GM19099 (cell line): ENCODE results near the gene NTMT2.

Experiments used
- POLR2A ChIP-seq: IDR thresholded peaks from 3 replicates; pipeline ENCODE4 v1.6.1; 2011; ENCODE audit warnings: low read depth; ENCODE audit not compliant: insufficient read length; ENCODE audit errors: extremely low read depth

NTMT2 gene

DNA sequence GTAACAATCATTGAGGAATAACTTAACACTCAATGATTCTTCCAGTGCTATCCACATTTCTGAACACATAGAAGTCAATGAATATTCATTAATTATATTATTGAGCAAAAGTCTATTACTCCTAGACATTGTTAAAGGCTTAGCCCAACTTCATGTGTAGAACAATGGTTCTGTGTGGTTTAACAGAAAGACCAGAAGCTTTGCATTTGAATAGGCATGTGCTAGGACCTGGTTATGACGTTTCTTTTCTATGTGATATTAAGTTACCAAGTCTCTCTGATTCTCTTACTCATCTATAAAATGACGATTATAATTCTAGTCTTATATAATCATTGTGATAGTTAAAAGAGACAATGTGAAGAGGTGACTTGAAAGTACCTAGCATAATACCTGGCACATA lies 5.2 kb downstream of the NTMT2 start:
- no peak for TF ChIP-seq POLR2A

DNA sequence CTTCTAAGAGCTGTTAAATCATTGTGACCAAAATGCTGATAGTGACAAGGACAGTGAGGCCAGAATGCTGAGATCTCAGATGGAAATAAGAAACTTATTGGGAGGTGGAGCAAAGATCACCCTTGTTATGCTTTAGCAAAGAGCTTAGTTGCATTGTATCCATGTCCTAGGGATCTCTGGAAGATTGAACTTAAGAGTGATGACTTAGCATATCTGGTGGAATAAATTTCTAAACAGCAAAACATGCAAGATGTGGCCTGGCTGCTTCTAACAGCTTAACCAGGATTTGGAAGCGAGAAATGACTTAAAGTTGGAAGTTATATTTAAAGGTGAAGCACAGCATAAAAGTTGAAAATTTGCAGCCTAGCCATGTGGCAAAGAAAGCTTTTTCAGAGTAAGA lies 7.7 kb downstream of the NTMT2 start:
- TF ChIP-seq POLR2A: no peak

DNA sequence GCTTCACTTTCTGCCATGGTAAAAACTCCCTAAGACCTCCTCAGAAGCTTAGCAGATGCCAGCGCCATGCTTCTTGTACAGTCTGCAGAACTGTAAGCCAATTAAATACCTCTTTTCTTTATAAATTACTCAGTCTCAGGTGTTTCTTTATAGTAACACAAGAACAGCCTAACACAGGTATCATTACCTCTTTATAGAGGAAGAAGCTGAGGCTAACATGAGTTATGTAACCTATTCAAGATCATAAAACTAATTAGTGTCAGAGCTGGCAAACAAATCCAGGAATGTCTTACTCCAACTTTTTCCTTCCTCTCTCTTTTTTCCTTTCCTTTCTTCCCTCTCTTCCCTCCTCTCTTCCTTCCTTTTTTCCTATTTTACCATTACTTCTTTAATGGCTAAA lies 9.3 kb downstream of the NTMT2 start:
- no peak for TF ChIP-seq POLR2A

DNA sequence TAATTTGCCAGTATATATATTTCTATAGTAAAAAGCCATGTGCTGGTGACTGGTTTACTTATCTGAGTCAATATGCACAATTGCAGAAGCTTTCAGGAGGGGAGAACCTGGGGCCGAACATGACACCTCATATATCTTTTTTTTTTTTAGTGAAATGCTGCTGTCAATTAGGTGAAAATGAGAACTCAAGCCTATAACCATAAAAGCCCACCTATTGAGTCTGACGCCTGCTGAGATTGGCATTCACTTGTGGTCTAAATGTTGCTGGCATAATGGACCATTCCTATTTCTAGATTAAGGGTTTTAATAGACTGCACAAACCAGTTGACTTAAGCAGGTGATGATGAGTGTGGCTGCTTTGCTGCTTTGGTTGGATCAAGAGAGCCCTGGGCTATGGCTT lies 10.8 kb downstream of the NTMT2 start:
- TF ChIP-seq POLR2A: no peak

DNA sequence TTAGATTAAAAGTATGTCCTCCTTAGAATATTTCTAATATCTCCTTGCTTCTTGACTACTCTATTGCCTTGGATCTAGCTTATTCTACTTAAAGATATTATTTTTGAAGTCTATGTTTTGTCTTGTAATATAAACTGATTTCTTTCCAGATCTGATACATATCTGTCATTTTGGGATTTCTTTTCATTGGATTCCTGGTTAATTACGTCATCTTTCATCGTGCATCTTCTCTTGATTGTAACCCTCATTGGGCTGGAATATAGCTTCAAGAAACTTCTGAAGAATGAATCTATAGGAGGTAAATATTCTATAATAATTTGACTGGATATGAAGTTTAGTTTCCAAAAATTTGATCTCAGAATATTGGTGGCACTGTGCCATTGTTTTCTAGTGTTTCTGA lies 12.1 kb downstream of the NTMT2 start:
- no peak for TF ChIP-seq POLR2A

DNA sequence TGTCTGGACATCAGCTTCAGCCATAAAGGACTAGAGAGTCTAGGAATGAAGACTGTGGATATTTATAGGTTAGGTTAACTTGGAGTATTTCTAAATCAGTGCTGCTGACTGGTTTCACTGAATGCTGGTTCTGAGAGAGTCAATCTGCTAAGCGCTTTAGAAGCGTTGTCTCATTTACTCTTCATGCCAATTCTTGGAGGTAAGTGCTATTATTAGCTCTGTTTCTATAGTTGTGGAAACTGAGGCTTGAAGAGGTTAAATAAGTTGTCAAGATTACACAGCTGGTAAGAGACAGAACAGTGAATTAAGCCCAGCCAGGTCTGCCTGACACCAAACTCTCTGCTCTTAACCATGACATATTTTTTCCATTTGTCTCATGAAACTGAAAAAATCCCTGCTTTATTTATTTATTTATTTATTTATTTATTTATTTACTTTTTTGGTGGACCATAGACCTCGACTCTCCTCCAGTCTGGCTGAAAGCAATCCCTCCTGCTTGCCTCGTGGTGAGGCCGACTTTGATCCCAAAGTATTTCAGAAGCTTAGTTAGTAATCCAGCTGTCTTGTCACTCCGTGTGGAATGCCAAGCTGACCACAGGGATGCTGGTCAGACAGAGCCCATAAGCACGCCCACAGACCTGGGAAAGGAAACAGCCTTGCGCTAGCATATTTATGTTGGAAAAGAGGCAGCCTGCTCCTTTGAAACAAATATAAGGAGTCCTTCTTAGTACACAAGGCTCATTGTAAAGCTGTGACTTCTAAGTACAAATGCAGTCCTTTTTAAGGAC lies 16.9 kb downstream of the NTMT2 start:
- no peak for TF ChIP-seq POLR2A

DNA sequence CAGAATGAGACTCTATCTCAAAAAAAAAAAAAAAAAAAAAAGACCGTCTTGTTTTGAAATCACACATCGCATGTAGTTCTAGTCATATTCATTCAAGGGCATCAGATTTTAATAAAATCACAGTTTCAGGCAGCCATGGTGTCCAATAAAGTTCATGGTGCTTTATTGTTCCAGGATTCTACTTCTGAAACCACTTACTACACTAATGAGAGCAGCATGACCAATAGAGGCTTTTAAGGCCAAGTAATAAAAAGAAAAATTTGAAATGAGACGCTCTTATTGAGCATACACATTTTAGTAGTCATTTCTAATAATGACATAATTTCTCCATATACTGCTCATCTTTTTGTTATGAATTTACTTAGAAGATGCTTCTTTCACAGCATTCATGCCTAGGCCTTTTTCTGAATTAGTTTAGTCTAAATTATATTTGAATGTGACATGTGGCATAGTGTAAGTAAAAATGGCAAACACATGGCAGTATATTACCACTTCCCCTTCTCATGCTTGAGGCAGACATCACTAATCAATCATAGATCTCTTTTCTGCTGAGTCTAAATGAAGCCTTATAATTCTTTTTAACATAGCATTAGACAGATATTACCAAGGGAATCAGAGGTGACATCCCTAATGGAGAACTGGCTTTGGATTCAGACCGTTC lies 18.5 kb downstream of the NTMT2 start:
- no peak for TF ChIP-seq POLR2A

DNA sequence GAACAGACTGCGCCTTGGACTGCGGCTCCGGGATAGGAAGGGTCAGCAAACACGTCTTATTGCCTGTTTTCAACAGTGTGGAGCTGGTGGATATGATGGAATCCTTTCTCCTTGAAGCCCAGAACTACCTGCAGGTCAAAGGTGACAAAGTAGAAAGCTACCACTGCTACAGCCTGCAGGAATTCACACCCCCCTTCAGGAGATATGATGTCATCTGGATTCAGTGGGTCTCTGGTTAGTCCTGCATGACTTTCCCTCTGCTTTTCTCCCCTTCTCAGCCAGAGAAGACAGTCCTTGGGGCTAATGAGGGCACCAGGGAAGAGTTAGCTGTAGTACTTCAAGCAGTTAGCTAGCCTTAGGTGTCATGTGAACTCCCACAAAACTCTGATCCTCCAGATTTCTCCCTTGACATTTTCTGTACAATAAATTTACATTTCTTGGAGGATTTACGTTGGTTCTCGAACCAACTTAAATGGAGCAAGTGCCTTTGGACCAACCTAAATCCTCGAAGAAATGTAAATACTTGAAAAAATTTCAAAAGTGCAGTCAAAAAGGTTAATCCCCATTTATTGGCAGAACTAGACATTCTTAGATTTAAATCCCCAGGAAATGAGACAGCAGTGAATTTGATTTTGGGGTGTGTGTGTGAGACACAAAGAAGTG lies 20.9 kb downstream of the NTMT2 start:
- TF ChIP-seq POLR2A: no peak

DNA sequence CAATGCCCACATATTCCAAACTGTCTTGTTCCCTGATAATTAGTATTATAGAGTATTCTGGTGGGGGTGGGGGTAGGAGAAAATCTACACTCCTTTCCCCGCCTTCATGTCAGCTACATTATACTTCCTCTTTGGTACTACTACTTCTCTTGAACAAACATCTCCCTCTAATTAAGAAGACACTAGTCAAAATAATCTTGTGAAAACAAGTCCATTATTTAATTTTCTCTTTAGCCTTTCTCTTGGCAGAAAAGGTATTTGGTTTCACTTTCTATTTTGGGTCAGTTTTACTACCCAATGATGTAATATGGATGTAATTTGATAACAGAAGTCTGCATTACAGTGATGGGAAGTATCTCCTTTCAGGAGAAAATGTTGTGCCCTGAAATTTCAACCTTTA lies 22.5 kb downstream of the NTMT2 start:
- no peak for TF ChIP-seq POLR2A

DNA sequence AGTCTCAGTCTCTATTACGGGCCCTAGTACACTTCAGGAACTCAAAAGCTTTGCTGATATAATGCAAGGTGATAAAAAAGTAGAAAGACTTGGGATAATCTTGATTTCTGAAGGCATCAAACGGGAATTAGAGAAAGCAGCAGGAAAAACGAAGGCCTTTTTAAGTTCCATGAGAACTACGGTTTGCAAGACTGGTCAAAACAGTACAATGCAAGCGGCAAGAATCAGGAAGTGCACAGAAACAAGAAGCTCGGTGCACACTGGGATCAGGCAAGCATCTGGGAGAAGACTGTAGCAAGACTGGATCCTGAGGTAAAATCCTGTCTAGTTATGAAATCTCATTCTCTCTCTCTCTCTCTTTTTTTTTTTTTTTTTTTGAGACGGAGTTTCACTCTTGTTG lies 28.6 kb downstream of the NTMT2 start:
- no peak for TF ChIP-seq POLR2A

DNA sequence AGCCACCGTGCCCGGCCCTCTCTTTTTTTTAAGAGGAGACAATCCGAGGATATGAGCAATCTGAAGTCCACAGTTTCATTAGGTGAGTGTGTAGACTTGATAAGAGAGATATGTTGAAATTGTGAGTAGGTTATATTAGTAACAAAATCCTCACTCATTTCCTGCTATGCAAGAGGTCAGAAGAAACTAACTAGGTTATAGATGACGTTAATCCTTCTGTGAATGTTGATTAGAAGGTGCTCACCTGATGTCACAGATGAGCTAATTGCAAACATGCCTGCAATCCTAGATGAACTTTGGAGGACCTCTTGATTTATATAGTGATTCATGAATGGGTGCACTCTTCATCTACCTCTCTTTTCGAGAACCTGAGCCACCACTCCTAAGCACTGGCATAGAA lies 29.3 kb downstream of the NTMT2 start:
- TF ChIP-seq POLR2A: no peak

DNA sequence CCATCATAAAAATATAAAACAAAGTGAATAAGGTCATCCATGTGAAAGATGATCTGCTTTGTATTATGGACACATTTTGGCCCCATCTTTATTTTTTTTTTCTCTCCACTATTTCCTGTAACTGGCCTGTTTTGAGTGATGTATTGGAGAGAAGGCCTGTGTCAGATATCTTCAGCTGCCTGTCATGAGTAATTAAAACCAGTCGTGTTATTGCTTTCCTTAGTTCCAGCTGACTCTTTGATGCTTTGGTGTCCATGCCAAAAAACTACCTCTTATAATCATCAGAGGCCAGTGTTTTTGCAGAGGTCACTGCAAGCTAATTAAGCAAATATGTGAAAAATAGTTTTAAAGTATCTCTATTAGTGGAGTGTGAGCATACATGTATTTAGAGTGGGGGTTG lies 29.7 kb downstream of the NTMT2 start:
- TF ChIP-seq POLR2A: no peak

DNA sequence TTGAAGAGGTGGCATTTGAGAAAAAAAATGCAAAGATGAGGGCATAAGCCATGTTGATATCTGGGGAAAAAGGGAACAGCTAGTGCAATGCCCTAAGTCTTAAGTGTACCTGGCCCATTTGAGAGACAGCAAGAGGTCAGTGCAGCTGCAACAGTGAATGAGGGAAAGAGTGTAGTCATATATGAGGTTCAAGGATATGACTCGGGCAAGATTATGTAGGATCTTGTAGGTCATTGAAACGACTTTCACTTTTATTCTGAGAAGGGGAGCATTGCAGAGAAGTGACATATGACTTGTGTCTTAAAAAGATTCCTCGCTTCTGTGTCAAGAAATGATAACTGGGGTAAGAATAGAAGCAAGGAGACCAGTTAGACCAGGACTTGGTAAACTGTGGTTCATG lies 31.0 kb downstream of the NTMT2 start:
- TF ChIP-seq POLR2A: no peak

DNA sequence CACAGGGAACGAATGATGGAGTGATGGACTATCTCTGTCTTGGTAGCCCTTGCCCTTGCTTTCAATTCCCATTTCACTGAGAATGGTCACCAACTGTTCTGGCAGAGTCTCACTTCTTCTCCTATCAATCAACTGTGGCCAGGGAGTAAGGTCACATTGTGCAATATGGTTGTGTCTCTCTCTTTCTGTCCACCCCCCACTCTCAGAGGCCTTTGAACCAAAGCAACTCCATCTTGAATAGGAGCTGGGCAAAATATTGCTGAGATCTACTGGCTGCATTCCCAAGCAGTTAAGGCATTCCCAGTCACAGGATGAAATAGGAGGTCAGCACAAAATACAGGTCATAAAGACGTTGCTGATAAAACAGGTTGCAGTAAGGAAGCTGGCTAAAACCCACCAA lies 36.7 kb downstream of the NTMT2 start:
- no peak for TF ChIP-seq POLR2A

DNA sequence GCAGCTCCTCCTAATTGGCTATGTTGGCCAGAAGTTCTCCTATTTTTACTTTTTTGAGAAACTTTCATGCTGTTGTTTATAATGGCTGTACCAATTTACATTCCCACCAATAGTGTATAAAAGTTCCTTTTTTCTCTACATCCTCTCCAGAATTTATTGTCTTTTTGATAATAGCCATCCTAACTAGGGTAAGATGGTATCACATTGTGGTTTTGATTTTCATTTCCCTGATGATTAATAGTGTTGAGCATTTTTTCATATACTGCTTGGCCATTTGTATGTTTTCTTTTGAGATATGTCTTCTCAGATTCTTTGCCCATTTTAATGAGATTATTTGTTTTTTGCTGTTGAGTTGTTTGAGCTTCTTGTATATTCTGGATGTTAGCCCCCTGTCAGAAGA lies 46.8 kb downstream of the NTMT2 start:
- no peak for TF ChIP-seq POLR2A

DNA sequence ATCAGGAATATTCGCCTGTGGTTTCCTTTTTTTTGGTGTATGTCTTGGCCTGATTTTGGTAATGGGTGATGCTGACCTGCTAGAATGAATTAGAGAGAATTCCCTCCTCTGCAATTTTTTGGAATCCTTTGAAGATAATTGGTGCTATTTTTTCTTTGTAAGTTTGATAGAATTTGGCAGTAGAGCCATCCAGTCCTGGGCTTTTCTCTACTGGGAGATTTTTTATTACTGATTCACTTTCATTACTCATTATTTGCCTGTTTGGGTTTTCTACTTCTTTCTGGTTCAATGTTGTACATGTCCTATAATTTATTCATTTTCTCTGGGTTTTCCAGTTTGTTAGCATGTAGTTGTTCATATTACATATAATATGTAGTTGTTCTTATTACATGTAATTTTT lies 48.7 kb downstream of the NTMT2 start:
- no peak for TF ChIP-seq POLR2A

DNA sequence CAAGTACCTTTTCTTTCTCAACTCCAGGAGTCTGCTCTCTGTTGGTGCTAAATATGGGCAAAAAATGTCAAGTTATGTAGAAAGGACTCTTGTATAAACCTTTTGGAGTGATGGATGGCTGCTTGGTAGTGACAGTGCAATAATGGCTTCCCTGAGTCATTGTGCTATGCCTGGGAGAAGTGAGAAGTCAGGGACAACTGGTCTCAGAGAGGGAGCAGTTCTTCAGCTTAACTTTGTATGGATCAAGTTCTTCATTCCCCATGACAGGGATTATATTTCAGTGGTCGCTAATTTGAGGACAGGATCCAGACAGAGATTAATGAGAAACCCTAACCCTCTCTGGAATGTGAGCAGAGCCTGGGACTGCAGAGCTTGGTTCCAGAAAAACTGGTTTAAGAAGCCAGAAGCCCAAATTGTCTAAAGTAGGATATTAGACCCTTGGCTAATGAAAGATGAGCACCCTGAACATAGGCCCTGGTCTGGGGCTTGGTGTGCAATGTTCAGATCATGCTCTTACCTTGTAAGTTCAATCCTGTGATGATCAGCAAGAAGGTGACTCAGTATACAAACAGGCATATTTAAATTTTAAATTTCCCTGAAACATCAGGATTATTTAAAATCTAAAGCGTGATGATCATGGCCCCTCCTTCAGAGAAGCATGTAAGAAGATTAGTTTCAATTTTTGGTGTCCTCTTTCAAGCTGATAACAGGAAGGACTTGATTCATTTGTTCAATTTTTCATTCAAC lies 50.9 kb downstream of the NTMT2 start:
- TF ChIP-seq POLR2A: no peak
